ENCODE results near the gene SNX7. TPM values are rescaled to one million over a fixed set of nuclear protein-coding genes. Genes with fewer than 3 reads are reported as not detected.

Gene SNX7
- 35.2 and 48.1 TPM in 2 replicates for total RNA-seq

DNA sequence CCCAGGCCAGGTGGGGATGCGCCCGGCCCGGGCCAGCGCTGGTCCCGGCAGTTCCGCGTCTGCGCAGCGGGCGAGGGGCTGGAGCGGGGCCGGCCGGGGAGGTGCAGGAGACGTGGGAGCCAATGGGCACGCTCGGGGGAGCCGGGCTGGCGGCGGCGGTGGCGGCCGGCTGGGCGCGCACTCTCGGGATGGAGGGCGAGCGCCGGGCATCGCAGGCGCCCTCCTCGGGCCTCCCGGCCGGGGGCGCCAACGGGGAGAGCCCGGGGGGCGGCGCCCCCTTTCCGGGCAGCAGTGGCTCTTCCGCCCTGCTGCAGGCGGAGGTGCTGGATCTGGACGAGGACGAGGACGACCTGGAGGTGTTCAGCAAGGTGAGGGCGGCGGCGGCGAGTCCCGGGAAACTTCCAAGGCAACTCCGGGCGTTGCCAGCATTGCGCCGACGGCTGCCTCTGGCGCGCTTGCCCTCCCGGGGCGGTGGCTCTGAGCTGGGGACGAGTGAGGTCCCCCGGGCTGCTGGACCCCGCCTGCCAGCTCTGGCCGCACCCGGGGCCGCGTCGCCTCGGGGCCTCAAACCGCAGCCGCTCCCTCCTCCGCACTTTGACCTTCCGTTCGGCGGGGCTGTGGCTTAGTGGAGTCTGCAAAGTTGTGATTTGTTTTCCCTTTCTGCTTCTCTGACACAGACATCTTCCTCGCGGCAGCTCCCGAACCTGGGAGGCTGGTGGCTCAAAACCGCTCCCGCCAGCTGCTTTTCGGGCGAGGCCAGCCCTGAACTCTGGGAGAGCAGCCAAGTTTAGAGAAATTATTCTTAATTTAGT is at the start of gene SNX7:
TSS of gene SNX7 (plus strand) at position 178 of the 812 bp plus-strand sequence. CDS start at position 189, 11 bp downstream.

